HG03196 (cell line): Measurements from ENCODE around the gene KRTCAP2.

ENCODE experiments used
- ATAC-seq: cut with Tn5 transposase; IDR thresholded peaks from one replicate; pipeline ENCODE4 v1.9.1; 2021; ENCODE audit not compliant: unreplicated experiment

KRTCAP2 gene

GRCh38 chr1:155136748-155137147 lies 36.4 kb downstream of the KRTCAP2 start:
- no peak for ATAC-seq

DNA sequence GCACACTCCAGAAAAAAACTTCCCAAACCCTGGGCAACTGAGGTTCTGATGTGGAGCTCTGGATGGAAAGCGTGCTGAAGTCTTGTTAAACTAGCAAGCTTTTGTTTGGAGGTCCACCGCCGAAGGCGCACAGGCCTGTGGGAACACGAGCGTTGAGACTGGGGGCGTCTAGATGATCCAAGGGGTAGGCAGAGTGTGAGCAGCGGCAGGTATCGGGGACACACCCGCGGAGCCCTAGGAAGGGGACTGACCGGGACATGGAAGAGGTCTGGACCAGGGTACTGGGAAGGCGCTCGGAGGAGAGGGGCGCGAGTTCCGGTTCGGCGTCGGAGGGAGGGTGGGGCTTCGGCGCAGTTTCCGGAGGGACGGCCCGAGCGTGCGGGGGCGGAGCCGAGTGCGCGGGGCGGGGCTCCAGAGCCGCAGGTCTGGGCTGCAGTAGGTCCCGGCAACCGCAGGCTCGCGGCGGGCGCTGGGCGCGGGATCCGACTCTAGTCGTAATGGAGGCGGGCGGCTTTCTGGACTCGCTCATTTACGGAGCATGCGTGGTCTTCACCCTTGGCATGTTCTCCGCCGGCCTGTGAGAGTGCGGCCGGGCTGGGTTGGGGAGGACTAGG lies 37.6 kb downstream of the KRTCAP2 start, which contains the start of gene SLC50A1:
Gene SLC50A1 (plus strand): TSS at position 438 of the 614 bp plus-strand sequence. CDS start 60 bp downstream, at position 498.
- ATAC-seq = peak; percentile 66

- ATAC-seq = no peak
Observed at GRCh38 chr1:155134880-155135414, 38.2 kb downstream of the KRTCAP2 start.

DNA sequence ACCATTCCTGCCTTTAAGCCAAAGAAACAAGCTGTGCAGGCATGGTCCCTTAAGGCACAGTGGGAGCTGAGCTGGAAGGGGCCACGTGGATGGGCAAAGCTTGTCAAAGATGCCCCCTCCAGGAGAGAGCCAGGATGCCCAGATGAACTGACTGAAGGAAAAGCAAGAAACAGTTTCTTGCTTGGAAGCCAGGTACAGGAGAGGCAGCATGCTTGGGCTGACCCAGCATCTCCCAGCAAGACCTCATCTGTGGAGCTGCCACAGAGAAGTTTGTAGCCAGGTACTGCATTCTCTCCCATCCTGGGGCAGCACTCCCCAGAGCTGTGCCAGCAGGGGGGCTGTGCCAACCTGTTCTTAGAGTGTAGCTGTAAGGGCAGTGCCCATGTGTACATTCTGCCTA lies 38.8 kb downstream of the KRTCAP2 start:
- ATAC-seq = no peak

DNA sequence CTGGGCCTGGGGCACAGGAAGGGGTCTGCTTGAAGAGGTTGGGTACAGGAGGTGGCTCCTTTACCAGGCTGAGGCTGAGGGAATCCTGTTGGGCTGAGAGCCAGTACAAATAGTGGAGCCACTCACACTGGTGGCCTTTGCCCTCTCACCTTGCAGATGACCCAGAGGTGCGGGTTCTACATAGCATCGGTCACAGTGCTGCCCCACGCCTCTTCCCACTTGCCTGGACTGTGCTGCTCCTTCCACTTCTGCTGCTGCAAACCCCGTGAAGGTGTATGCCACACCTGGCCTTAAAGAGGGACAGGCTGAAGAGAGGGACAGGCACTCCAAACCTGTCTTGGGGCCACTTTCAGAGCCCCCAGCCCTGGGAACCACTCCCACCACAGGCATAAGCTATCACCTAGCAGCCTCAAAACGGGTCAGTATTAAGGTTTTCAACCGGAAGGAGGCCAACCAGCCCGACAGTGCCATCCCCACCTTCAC lies 39.3 kb downstream of the KRTCAP2 start:
- no peak for ATAC-seq

DNA sequence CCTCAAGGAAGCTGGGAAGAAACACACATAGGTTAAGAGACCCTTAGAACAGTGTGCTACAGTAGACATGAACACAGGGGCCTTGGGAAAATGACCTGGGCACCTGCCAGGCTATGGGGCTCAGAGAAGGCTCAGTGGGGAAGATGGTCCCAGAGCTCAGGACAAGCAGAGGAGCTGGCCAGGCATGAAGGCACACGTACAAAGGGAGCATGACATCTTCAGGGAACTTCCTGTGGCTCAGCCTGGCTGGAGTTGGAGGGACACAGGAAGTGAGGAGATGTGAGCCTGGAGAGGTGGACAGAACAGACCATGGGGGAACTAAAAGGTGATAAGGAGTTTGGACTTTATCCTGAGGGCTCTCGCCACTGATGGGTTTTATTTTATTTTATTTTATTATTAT lies 41.2 kb downstream of the KRTCAP2 start:
- no peak for ATAC-seq

GRCh38 chr1:155131285-155131684 lies 41.8 kb downstream of the KRTCAP2 start:
- no peak for ATAC-seq

GRCh38 chr1:155130272-155131006 lies 42.7 kb downstream of the KRTCAP2 start:
- no peak for ATAC-seq

- ATAC-seq = no peak
Observed at GRCh38 chr1:155128755-155129473, 44.2 kb downstream of the KRTCAP2 start.

DNA sequence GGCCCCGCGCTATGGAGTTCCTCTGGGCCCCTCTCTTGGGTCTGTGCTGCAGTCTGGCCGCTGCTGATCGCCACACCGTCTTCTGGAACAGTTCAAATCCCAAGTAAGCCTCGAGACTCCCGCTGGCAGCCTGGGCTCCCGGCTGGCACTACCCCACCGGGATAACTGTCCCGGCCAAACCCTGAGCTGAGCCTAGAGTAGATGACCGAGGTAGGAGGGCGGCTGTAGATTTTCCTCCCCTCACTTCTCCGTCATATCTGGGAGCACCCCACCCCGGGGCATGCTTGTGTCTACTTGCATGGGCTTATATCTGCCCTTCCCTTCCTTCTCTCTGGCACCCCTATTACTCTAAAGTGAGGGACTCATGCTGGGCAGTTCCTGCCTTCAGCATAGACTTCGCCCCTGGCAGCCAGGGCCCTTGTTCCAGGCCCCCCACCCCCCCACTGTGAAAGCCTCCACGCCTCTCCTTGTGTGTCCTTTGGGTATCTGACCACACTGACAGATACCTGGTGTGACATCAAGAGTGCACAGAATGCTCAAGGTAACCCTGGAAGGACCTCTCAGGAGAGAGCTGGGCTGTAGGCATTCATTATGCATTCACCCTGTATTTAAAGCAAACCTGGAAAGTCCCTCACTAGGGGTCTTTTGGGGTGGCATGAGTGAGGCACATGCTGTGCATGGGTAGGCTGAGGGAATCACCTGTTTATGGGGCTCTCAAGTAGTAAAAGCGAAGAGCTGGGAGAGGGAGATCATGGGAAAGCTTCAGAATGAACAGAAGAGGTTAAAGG lies 44.9 kb downstream of the KRTCAP2 start:
- ATAC-seq = no peak

DNA sequence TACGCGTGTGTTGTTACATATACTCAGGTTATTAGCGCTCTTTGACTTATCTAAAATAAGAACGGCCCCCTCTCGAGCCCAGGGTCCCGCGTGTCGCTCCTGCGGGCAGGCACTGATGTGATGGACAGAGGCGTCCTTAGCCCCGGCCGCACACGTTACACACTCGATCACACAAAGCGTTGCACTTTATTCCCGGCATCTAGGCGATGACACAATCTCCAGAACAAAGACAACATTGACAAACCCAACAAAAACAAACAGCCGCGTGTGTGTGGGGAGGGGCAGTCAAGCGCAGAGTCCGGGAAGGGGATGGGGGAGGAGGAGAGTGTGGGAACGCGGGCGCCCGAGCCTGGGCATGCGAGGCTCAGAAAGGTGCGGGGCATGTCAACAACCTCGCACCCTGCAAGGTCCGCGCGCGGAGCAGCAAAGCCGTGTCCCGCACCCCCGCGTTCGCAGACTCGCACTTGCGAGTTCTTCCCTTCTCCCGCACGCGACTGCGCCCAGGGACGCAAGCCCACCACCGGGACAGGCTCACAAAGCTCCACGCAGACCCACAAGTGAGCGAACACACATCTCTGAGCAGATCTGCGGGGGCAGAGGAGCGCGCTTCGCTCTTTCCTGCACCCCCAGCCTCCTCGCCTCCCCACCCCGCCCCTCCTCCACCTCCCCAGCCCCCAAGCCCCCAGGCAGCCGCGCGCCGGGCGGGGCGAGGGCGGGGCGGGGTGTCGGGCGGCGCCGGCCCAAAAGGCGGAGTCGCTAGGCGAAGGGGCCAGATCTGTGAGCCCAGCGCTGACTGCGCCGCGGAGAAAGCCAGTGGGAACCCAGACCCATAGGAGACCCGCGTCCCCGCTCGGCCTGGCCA lies 45.8 kb downstream of the KRTCAP2 start, which contains the start of gene EFNA1:
Gene EFNA1 (plus strand): TSS at position 772 of the 862 bp plus-strand sequence. CDS start 102 bp downstream, outside the sequence.
- no peak for ATAC-seq

GRCh38 chr1:155126556-155127104 lies 46.5 kb downstream of the KRTCAP2 start:
- ATAC-seq = no peak

DNA sequence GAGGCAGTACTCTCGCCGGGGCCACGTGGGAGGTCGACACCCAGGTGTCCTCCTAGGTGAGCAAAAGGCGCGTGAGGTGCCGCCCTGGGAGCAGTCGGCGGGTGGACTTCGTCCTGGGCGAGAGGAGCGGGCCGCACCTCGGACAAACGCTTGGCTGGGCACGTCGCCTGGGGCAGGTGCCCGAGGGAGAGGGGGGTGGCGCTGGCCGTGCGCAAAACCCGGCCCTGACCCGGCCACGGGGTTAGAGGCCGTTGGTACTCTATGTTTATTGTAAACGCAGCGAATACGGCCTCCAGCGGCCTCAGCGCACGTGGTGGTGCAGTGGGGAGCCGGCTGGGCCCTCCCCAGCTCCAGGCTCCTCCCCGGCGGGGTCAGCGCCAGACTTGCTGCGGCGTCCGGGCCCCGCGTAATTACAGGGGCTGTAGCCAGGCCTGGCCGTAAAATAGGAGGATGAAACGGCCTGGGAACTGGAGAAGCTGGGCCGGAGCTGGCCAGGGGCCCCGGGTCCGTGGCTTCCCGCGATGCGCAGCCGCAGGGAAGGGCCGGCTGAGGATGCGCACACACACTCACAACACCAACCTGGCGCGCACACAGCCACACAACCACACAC lies 47.1 kb downstream of the KRTCAP2 start:
- ATAC-seq = no peak

DNA sequence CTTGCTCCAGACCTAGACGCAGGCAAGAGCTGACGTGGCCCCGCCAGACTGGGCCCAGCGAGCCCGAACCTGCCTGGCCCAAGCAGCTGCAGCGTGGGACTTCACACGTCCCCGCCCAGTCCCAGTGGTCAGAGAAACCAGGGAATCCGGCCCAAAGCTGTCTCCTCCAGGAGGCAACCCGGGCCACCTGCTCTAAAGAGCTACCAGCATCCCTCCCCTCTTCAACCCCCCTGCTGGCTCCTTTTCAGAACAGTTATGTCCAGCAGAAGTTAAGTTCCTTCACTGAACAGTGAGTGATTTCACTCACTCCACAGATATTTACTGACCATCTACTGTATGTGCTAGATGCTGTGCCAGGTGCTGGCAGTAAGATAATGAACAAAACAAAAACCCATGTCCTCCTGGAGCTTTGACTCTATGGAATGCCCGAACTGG lies 47.6 kb downstream of the KRTCAP2 start:
- ATAC-seq = no peak

DNA sequence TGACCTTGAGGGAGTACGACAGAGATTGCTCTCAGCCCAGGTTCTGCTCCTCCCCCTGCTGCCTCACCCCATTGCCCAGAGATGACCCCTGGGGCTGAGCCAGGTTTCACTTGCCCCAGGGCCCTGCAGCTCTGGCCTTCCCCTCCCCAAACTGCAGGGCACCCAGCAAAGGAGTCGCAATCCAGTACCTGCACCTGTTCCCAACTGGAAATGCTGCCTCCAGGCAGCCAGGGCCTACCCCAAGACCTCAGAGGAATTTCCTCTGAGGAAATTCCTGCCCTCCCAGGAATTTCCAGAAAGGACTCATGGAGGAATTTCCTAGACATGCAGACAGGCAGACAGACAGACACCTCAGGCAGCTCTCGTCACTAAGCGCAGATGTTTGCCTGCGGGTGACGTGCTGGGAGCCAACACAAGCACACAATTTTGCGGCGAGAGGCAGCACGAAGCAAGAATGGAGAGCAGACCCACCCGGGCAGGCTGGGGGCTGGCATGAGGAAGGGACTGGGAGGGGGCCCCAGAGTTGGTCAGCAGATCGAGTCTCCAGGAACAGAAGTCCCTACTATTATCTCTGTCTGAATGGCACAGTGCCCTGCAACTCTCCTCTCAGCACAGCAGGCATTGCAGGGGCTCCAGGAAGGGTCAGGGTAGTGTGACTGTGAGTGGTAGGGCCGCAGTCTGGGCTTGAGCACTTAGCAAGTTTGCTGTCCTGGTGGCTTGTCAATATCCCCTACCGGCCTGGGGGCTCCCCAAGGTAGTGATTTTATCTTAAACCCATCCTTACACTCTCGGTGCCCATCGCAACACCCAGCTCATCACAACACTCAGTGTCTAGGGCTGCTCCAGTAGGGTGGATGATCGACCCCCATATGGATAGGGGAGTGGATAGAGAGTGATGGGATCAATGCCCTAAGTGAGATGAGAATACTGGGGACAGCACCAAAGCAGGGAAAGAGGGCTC lies 48.3 kb downstream of the KRTCAP2 start:
- ATAC-seq = no peak

- ATAC-seq = no peak
Observed at GRCh38 chr1:155123801-155124200, 49.3 kb downstream of the KRTCAP2 start.

DNA sequence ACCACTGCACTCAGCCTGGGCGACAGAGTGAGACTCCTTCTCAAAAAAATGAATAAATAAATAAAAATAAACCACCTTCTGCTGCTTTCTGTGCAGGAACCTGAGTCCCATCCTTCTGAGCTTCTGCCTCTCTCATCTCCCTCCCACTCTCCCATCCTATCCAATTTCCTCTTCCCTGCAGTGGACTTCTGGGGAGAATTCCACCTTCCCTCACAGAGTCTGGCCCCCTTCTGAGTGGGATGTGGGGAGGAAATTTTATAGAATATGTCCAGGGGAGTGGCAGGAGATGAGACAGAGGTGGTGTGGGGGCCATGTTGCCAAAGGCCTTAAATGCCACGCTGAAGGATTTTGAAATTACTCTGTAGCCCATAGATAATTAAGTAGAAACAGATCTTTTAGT lies 50.8 kb downstream of the KRTCAP2 start:
- no peak for ATAC-seq

- ATAC-seq = no peak
Observed at GRCh38 chr1:155121249-155121648, 51.9 kb downstream of the KRTCAP2 start.
